ENCODE measurements around the gene PPP2R5C.

PPP2R5C gene

GRCh38 chr14:101810897-101811621 lies 49.5 kb downstream of the PPP2R5C start:
- no peak overlapping the region for H2AFZ ChIP-seq (ENCODE audit: low read depth, low read length)
- H3K9ac ChIP-seq (ENCODE audit: low read depth, low read length): peak overlapping the region; percentile 76
- peaks cover 58% of the 10 kb centered on the region for H3K4me1 ChIP-seq (ENCODE audit: insufficient read depth, low read length)
- no peaks in the 10 kb centered on the region for H3K9me3 ChIP-seq (ENCODE audit: insufficient read depth, low read length, severe bottlenecking)
- H3K79me2 ChIP-seq (ENCODE audit: insufficient read depth, low read length): peaks cover 63% of the 10 kb centered on the region
- peaks cover 32% of the 10 kb centered on the region for H3K36me3 ChIP-seq (ENCODE audit: insufficient read depth, low read length)
- peak overlapping the region; percentile 44 to 61 for H3K4me3 ChIP-seq (ENCODE audit: low read depth in 1 of 2, low read length in 2 of 2)
- H4K20me1 ChIP-seq (ENCODE audit: insufficient read depth, low read length): peaks cover 51% of the 10 kb centered on the region
- peak overlapping the region; percentile 77 for H3K4me2 ChIP-seq (ENCODE audit: insufficient read depth, low read length)
- DNase-seq (no peak), ATAC-seq (ENCODE audit: insufficient read depth, low read depth) (no peak)
- H3K27me3 ChIP-seq (ENCODE audit: insufficient read depth, low read length, poor library complexity): no peaks in the 10 kb centered on the region
- peak overlapping the region; percentile 94 for H3K27ac ChIP-seq (ENCODE audit: low read length)
- no peak for TF ChIP-seq EZH2 (IDR thresholded peaks at IDR 0.05; ENCODE audit: borderline replicate concordance, low read depth, low read length, severe bottlenecking)
- TF ChIP-seq CTCF (IDR thresholded peaks at IDR 0.05; ENCODE audit: borderline replicate concordance, extremely low read depth, low read length, poor library complexity, severe bottlenecking): no peak

- H3K27ac ChIP-seq (ENCODE audit: low read length): peak overlapping the region; percentile 18
- peaks cover 72% of the 10 kb centered on the region for H3K79me2 ChIP-seq (ENCODE audit: insufficient read depth, low read length)
- no peak for DNase-seq
- peak overlapping the region in 1 of 2 experiments; percentile 61; a peak in 1 of 4 replicates for H3K4me3 ChIP-seq (ENCODE audit: low read depth in 1 of 2, low read length in 2 of 2)
- peak overlapping the region; percentile 76; the same call in 1 of the 2 replicates for H3K9ac ChIP-seq (ENCODE audit: low read depth, low read length)
- H4K20me1 ChIP-seq (ENCODE audit: insufficient read depth, low read length): peaks cover 52% of the 10 kb centered on the region
- peaks cover 59% of the 10 kb centered on the region for H3K4me1 ChIP-seq (ENCODE audit: insufficient read depth, low read length)
- peaks cover 32% of the 10 kb centered on the region for H3K36me3 ChIP-seq (ENCODE audit: insufficient read depth, low read length)
- no peaks in the 10 kb centered on the region for H3K9me3 ChIP-seq (ENCODE audit: insufficient read depth, low read length, severe bottlenecking)
- TF ChIP-seq EZH2 (IDR thresholded peaks at IDR 0.05; ENCODE audit: borderline replicate concordance, low read depth, low read length, severe bottlenecking) (no peak), CTCF (IDR thresholded peaks at IDR 0.05; ENCODE audit: borderline replicate concordance, extremely low read depth, low read length, poor library complexity, severe bottlenecking) (no peak)
- H3K27me3 ChIP-seq (ENCODE audit: insufficient read depth, low read length, poor library complexity): no peaks in the 10 kb centered on the region
- H3K4me2 ChIP-seq (ENCODE audit: insufficient read depth, low read length): peak overlapping the region; percentile 77
- H2AFZ ChIP-seq (ENCODE audit: low read depth, low read length): no peak overlapping the region
- ATAC-seq (ENCODE audit: insufficient read depth, low read depth): no peak
Observed at GRCh38 chr14:101812071-101812470, 50.6 kb downstream of the PPP2R5C start.

- H3K79me2 ChIP-seq (ENCODE audit: insufficient read depth, low read length): peaks cover 84% of the 10 kb centered on the region
- no peak overlapping the region for H3K9ac ChIP-seq (ENCODE audit: low read depth, low read length)
- peak overlapping the region; percentile 77 for H3K4me2 ChIP-seq (ENCODE audit: insufficient read depth, low read length)
- no peaks in the 10 kb centered on the region for H3K9me3 ChIP-seq (ENCODE audit: insufficient read depth, low read length, severe bottlenecking)
- H3K4me1 ChIP-seq (ENCODE audit: insufficient read depth, low read length): peaks cover 70% of the 10 kb centered on the region
- DNase-seq (no peak), ATAC-seq (ENCODE audit: insufficient read depth, low read depth) (no peak)
- no peak overlapping the region for H2AFZ ChIP-seq (ENCODE audit: low read depth, low read length)
- H3K4me3 ChIP-seq (ENCODE audit: low read depth in 1 of 2, low read length in 2 of 2): peak overlapping the region in 1 of 2 experiments; percentile 5; a peak in 1 of 4 replicates
- H3K36me3 ChIP-seq (ENCODE audit: insufficient read depth, low read length): peaks cover 32% of the 10 kb centered on the region
- H3K27ac ChIP-seq (ENCODE audit: low read length): peak overlapping the region; percentile 23; the same call in 1 of the 2 replicates
- TF ChIP-seq CTCF (IDR thresholded peaks at IDR 0.05; ENCODE audit: borderline replicate concordance, extremely low read depth, low read length, poor library complexity, severe bottlenecking): no peak
- no peak for TF ChIP-seq EZH2 (IDR thresholded peaks at IDR 0.05; ENCODE audit: borderline replicate concordance, low read depth, low read length, severe bottlenecking)
- H4K20me1 ChIP-seq (ENCODE audit: insufficient read depth, low read length): peaks cover 64% of the 10 kb centered on the region
- no peaks in the 10 kb centered on the region for H3K27me3 ChIP-seq (ENCODE audit: insufficient read depth, low read length, poor library complexity)
Observed at GRCh38 chr14:101813171-101813759, 51.8 kb downstream of the PPP2R5C start.

Data from DND-41 (cell line).